K562 (cell line): ENCODE measurements around the gene RHPN2. TPM values are rescaled to one million over a fixed set of nuclear protein-coding genes. Genes with fewer than 3 reads are reported as not detected.

Experiments
- BCLAF1 ChIP-seq, 2 experiments: fragments of 450-650 bp in 1 of 2; IDR thresholded peaks; 2 replicates each; pipeline ENCODE4 v1.6.1; 2011 to 2017; ENCODE audit warnings: low read depth in 2 of 2, antibody characterized with exemption in 1 of 2, borderline replicate concordance in 1 of 2, low read length in 1 of 2, mild to moderate bottlenecking in 1 of 2, mixed read lengths in 1 of 2; ENCODE audit not compliant: control insufficient read depth in 1 of 2
- BRD9 ChIP-seq: fragments of 450-650 bp; IDR thresholded peaks from 2 replicates; pipeline ENCODE4 v1.6.1; 2018; ENCODE audit warnings: low read depth; ENCODE audit not compliant: partially characterized antibody
- CBX3 ChIP-seq, 2 experiments: IDR thresholded peaks; 1 replicate in 1 of 2; 2 replicates in 1 of 2; pipeline ENCODE4 v1.6.1; 2012; ENCODE audit warnings: inconsistent platforms in 2 of 2, low read length in 2 of 2, borderline replicate concordance in 1 of 2, control low read depth in 1 of 2
- CEBPG ChIP-seq, 3 experiments: fragments of 200-800 bp in 1 of 3; sonication (Bioruptor generic) in 1 of 3; sonication (generic) in 1 of 3; formaldehyde crosslinking in 1 of 3; IDR thresholded peaks in 2 of 3; conservative IDR thresholded peaks in 1 of 3; 2 replicates each; pipeline versions ENCODE4 v1.6.1 to v1.8.0; 2016 to 2022; ENCODE audit warnings: missing compliant biosample characterization in 2 of 3, missing genetic modification characterization in 2 of 3, mild to moderate bottlenecking in 1 of 3, missing genetic modification reagents in 1 of 3
- DNMT1 ChIP-seq: fragments of 450-650 bp; IDR thresholded peaks from 2 replicates; pipeline ENCODE4 v1.6.1; 2016; ENCODE audit warnings: antibody characterized with exemption, mild to moderate bottlenecking
- FUS ChIP-seq: fragments of 200-400 bp; formaldehyde crosslinking; optimal IDR thresholded peaks from 2 replicates; pipeline ENCODE3; 2017; ENCODE audit warnings: low read depth, low read length
- GABPB1 ChIP-seq: sonication (generic); formaldehyde crosslinking; IDR thresholded peaks from 2 replicates; pipeline ENCODE4 v1.8.0; 2022; ENCODE audit warnings: mild to moderate bottlenecking, missing genetic modification reagents
- HCFC1 ChIP-seq: IDR thresholded peaks from 2 replicates; pipeline ENCODE4 v1.6.1; 2012; ENCODE audit warnings: low read depth, low read length, improper control_type of control experiment
- HEY1 ChIP-seq: fragments of 250-450 bp; sonication (Bioruptor Pico); IDR thresholded peaks from 2 replicates; pipeline ENCODE4 v1.5.0; 2020; ENCODE audit warnings: mild to moderate bottlenecking, moderate library complexity, borderline replicate concordance
- ILK ChIP-seq: fragments of 450-650 bp; IDR thresholded peaks from 2 replicates; pipeline ENCODE4 v1.6.1; 2016; ENCODE audit warnings: missing genetic modification characterization, low read depth, mild to moderate bottlenecking, missing compliant biosample characterization, moderate library complexity, borderline replicate concordance
- LARP7 ChIP-seq: fragments of 450-650 bp; IDR thresholded peaks from 2 replicates; pipeline ENCODE4 v1.6.1; 2016
- POLR2A ChIP-seq: fragments of 450-650 bp; conservative IDR thresholded peaks from 2 replicates; pipeline ENCODE4 v1.6.1; 2016
- SNRNP70 ChIP-seq: fragments of 200-400 bp; formaldehyde crosslinking; optimal IDR thresholded peaks from 2 replicates; pipeline ENCODE3; 2017; ENCODE audit warnings: low read depth, low read length
- TARDBP ChIP-seq: fragments of 450-650 bp; IDR thresholded peaks from 2 replicates; pipeline ENCODE4 v1.6.1; 2016
- TEAD4 ChIP-seq, 2 experiments: sonication (generic) in 1 of 2; formaldehyde crosslinking in 1 of 2; IDR thresholded peaks; 2 replicates each; pipeline versions ENCODE4 v1.6.1 to v1.8.0; 2012 to 2022; ENCODE audit warnings: borderline replicate concordance in 1 of 2, inconsistent platforms in 1 of 2, low read length in 1 of 2, mild to moderate bottlenecking in 1 of 2, missing genetic modification reagents in 1 of 2
- ZFPM2 ChIP-seq: fragments of 250-450 bp; sonication (Bioruptor Pico); IDR thresholded peaks from 2 replicates; pipeline ENCODE4 v1.5.1; 2022; ENCODE audit warnings: mild to moderate bottlenecking
- ZNF354B ChIP-seq: fragments of 250-450 bp; sonication (Bioruptor Pico); IDR thresholded peaks from 2 replicates; pipeline ENCODE4 v1.4.0; 2020
- ZNF583 ChIP-seq: fragments of 250-450 bp; sonication (Bioruptor Pico); IDR thresholded peaks from 2 replicates; pipeline ENCODE4 v1.4.0; 2020
- polyA plus RNA-seq, 8 experiments: library from polyadenylated mRNA; depleted of rRNA in 4 of 8; stranded (reverse) in 5 of 8; unstranded in 3 of 8; fragments of >200 nt; fragmentation: Nextera tagmentation in 2 of 8; fragmentation: Illumina TruSeq in 1 of 8; extraction: Ambion mirVana in 2 of 8; extraction: Trizol in 1 of 8; gene quantifications; 2 replicates each; pipeline versions ENCODE4 v1.2.1 to v1.2.3, GENCODE V29; 2011 to 2014; ENCODE audit warnings: inconsistent platforms in 1 of 8, missing spikeins in 1 of 8
- total RNA-seq, 7 experiments: library from RNA; depleted of rRNA in 6 of 7; stranded (reverse); fragments of >200 nt in 6 of 7; fragmentation: Illumina TruSeq in 2 of 7; extraction: Trizol in 2 of 7; gene quantifications; 2 replicates each; pipeline versions ENCODE4 v1.2.1 to v1.2.3, GENCODE V29; 2011 to 2021; ENCODE audit warnings: low replicate concordance in 1 of 7
- TF ChIP-seq, protein P1 (sequence below), 2 experiments: IDR thresholded peaks; 2 replicates each; pipeline ENCODE4 v1.6.1; 2012; ENCODE audit warnings: improper control_type of control experiment in 2 of 2, low read depth in 2 of 2, low read length in 2 of 2, borderline replicate concordance in 1 of 2
- TF ChIP-seq, protein P2 (sequence below): IDR thresholded peaks from 2 replicates; pipeline ENCODE4 v1.6.1; 2011; ENCODE audit warnings: borderline replicate concordance, low read depth, mild to moderate bottlenecking, moderate library complexity, low read length; ENCODE audit not compliant: insufficient read depth, poor library complexity, severe bottlenecking

Gene RHPN2
- total and polyA plus RNA-seq, 9 of the 15 experiments (the other 6 are each of a cell fraction or from before 2014, with no cell fraction given) = 0.63 to 9.9 (median 3.2) TPM

- TF ChIP-seq, protein P1, sequence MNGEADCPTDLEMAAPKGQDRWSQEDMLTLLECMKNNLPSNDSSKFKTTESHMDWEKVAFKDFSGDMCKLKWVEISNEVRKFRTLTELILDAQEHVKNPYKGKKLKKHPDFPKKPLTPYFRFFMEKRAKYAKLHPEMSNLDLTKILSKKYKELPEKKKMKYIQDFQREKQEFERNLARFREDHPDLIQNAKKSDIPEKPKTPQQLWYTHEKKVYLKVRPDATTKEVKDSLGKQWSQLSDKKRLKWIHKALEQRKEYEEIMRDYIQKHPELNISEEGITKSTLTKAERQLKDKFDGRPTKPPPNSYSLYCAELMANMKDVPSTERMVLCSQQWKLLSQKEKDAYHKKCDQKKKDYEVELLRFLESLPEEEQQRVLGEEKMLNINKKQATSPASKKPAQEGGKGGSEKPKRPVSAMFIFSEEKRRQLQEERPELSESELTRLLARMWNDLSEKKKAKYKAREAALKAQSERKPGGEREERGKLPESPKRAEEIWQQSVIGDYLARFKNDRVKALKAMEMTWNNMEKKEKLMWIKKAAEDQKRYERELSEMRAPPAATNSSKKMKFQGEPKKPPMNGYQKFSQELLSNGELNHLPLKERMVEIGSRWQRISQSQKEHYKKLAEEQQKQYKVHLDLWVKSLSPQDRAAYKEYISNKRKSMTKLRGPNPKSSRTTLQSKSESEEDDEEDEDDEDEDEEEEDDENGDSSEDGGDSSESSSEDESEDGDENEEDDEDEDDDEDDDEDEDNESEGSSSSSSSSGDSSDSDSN (IDR thresholded peaks at IDR 0.05; ENCODE audit: borderline replicate concordance in 1 of 2, low read depth in 2 of 2, low read length in 2 of 2) = 0 out of 4 replicates have a peak, but pooled peaks of 1 of the 2 experiments have one; percentile 23
- TF ChIP-seq CEBPG (CRISPR knock-in tag; IDR thresholded peaks at IDR 0.05) = no peak
- no peak for TF ChIP-seq CEBPG (tag; conservative IDR thresholded peaks at IDR 0.05 in 1 of 2, IDR thresholded peaks at IDR 0.05 in 1 of 2)
- TF ChIP-seq ILK (tag) = no peak
- TF ChIP-seq BRD9 = no peak
- no peak for TF ChIP-seq FUS
- TF ChIP-seq TARDBP = no peak
- TF ChIP-seq CBX3 (IDR thresholded peaks at IDR 0.05; ENCODE audit: borderline replicate concordance in 1 of 2, low read length in 2 of 2) = no peak
- TF ChIP-seq HCFC1 = no peak
- TF ChIP-seq DNMT1 = no peak
- no peak for TF ChIP-seq SNRNP70
- no peak for TF ChIP-seq POLR2A
- no peak for TF ChIP-seq ZNF354B (CRISPR knock-in tag)
- no peak for TF ChIP-seq BCLAF1 (IDR thresholded peaks at IDR 0.05; ENCODE audit: borderline replicate concordance in 1 of 2, control insufficient read depth in 1 of 2, low read depth in 2 of 2, low read length in 1 of 2)
- no peak for TF ChIP-seq TEAD4 (IDR thresholded peaks at IDR 0.05; ENCODE audit: low read length)
- TF ChIP-seq TEAD4 (CRISPR knock-in tag; IDR thresholded peaks at IDR 0.05; ENCODE audit: borderline replicate concordance) = no peak
- TF ChIP-seq ZFPM2 (CRISPR knock-in tag) = no peak
- no peak for TF ChIP-seq ZNF583 (CRISPR knock-in tag)
- no peak for TF ChIP-seq GABPB1 (CRISPR knock-in tag)
- no peak for TF ChIP-seq LARP7
- no peak for TF ChIP-seq HEY1
- TF ChIP-seq, protein P2, sequence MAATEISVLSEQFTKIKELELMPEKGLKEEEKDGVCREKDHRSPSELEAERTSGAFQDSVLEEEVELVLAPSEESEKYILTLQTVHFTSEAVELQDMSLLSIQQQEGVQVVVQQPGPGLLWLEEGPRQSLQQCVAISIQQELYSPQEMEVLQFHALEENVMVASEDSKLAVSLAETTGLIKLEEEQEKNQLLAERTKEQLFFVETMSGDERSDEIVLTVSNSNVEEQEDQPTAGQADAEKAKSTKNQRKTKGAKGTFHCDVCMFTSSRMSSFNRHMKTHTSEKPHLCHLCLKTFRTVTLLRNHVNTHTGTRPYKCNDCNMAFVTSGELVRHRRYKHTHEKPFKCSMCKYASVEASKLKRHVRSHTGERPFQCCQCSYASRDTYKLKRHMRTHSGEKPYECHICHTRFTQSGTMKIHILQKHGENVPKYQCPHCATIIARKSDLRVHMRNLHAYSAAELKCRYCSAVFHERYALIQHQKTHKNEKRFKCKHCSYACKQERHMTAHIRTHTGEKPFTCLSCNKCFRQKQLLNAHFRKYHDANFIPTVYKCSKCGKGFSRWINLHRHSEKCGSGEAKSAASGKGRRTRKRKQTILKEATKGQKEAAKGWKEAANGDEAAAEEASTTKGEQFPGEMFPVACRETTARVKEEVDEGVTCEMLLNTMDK = no peak
Measured at GRCh38 chr19:33093420-33094210, 28.9 kb upstream of the RHPN2 start (continued).
